K562 (cell line): Measurements from ENCODE around the gene SBK1. TPM values are rescaled to one million over a fixed set of nuclear protein-coding genes. Genes with fewer than 3 reads are reported as not detected.
A peak's percentile ranks its signal among the peaks of the same experiment; 100 is the strongest.

Experiments used
- CTBP1 ChIP-seq: fragments of 450-650 bp; IDR thresholded peaks from 2 replicates; pipeline ENCODE4 v1.6.1; 2016; ENCODE audit warnings: borderline replicate concordance
- IRF2 ChIP-seq: sonication (generic); formaldehyde crosslinking; IDR thresholded peaks from 2 replicates; pipeline ENCODE4 v1.8.1; 2022; ENCODE audit warnings: mild to moderate bottlenecking, missing genetic modification reagents
- RAD21 ChIP-seq, 2 experiments: fragments of 250-450 bp in 1 of 2; fragments of 450-650 bp in 1 of 2; sonication (Bioruptor Pico) in 1 of 2; formaldehyde crosslinking in 1 of 2; IDR thresholded peaks in 1 of 2; conservative IDR thresholded peaks in 1 of 2; 2 replicates each; pipeline versions ENCODE4 v1.4.0 to v1.8.0; 2020 to 2022; ENCODE audit warnings: mild to moderate bottlenecking in 2 of 2, moderate library complexity in 1 of 2
- RB1 ChIP-seq: fragments of 450-650 bp; IDR thresholded peaks from 2 replicates; pipeline ENCODE4 v1.6.1; 2017; ENCODE audit warnings: low read depth, mild to moderate bottlenecking
- REST ChIP-seq, 2 experiments: fragments of 450-650 bp; formaldehyde crosslinking in 1 of 2; IDR thresholded peaks; 2 replicates each; pipeline versions ENCODE4 v1.4.0 to v1.6.1; 2014 to 2020; ENCODE audit warnings: mild to moderate bottlenecking in 2 of 2, borderline replicate concordance in 1 of 2, low read depth in 1 of 2
- XRCC5 ChIP-seq: fragments of 200-400 bp; formaldehyde crosslinking; IDR thresholded peaks from 2 replicates; pipeline ENCODE4 v1.6.1; 2017; ENCODE audit warnings: low read depth, mild to moderate bottlenecking, low read length
- polyA plus RNA-seq, 8 experiments: library from polyadenylated mRNA; depleted of rRNA in 4 of 8; stranded (reverse) in 5 of 8; unstranded in 3 of 8; fragments of >200 nt; fragmentation: Nextera tagmentation in 2 of 8; fragmentation: Illumina TruSeq in 1 of 8; extraction: Ambion mirVana in 2 of 8; extraction: Trizol in 1 of 8; gene quantifications; 2 replicates each; pipeline versions ENCODE4 v1.2.1 to v1.2.3, GENCODE V29; 2011 to 2014; ENCODE audit warnings: inconsistent platforms in 1 of 8, missing spikeins in 1 of 8
- total RNA-seq, 7 experiments: library from RNA; depleted of rRNA in 6 of 7; stranded (reverse); fragments of >200 nt in 6 of 7; fragmentation: Illumina TruSeq in 2 of 7; extraction: Trizol in 2 of 7; gene quantifications; 2 replicates each; pipeline versions ENCODE4 v1.2.1 to v1.2.3, GENCODE V29; 2011 to 2021; ENCODE audit warnings: low replicate concordance in 1 of 7
- TF ChIP-seq, protein P1 (sequence below), 2 experiments: IDR thresholded peaks in 1 of 2; conservative IDR thresholded peaks in 1 of 2; 2 replicates each; pipeline ENCODE4 v1.6.1; 2016; ENCODE audit warnings: low read depth in 2 of 2, mild to moderate bottlenecking in 1 of 2, missing compliant biosample characterization in 1 of 2, missing genetic modification characterization in 1 of 2, moderate library complexity in 1 of 2

SBK1 gene
- total and polyA plus RNA-seq, 9 of the 15 experiments (the other 6 are each of a cell fraction or from before 2014, with no cell fraction given), result 0.01 to 0.07 (median 0.03) TPM; not detected in 6

GRCh38 chr16:28326881-28327610 is 34.7 kb downstream of the SBK1 start (continued):
- peak; percentile 54; the same call in 1 of the 2 replicates for TF ChIP-seq XRCC5
- no peak for TF ChIP-seq IRF2 (CRISPR knock-in tag)
- TF ChIP-seq CTBP1, result 0 out of 2 replicates have a peak, but pooled peaks have one; percentile 24
- peak; percentile 39; the same call in 1 of the 2 replicates for TF ChIP-seq REST (IDR thresholded peaks at IDR 0.05; ENCODE audit: borderline replicate concordance)
- TF ChIP-seq REST (CRISPR knock-in tag; IDR thresholded peaks at IDR 0.05; ENCODE audit: low read depth), result no peak
- TF ChIP-seq RB1, result 0 out of 2 replicates have a peak, but pooled peaks have one; percentile 10
- TF ChIP-seq, protein P1, sequence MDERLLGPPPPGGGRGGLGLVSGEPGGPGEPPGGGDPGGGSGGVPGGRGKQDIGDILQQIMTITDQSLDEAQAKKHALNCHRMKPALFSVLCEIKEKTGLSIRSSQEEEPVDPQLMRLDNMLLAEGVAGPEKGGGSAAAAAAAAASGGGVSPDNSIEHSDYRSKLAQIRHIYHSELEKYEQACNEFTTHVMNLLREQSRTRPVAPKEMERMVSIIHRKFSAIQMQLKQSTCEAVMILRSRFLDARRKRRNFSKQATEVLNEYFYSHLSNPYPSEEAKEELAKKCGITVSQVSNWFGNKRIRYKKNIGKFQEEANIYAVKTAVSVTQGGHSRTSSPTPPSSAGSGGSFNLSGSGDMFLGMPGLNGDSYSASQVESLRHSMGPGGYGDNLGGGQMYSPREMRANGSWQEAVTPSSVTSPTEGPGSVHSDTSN (CRISPR knock-in tag; IDR thresholded peaks at IDR 0.05; ENCODE audit: low read depth), result no peak
- TF ChIP-seq, protein P1 (tag; conservative IDR thresholded peaks at IDR 0.05; ENCODE audit: low read depth), result 0 out of 2 replicates have a peak, but pooled peaks have one; percentile 13
- peak; percentile 49 to 74 for TF ChIP-seq RAD21 (CRISPR knock-in tag; conservative IDR thresholded peaks at IDR 0.05 in 1 of 2, IDR thresholded peaks at IDR 0.05 in 1 of 2)
- TF ChIP-seq, all 486 proteins: peak for 15
